ENCODE results near the gene TTC21A. TPM values are rescaled to one million over a fixed set of nuclear protein-coding genes. Genes with fewer than 3 reads are reported as not detected.

The TTC21A gene
- total RNA-seq, 1 experiment from 2014 or later: 1.2 TPM

DNA sequence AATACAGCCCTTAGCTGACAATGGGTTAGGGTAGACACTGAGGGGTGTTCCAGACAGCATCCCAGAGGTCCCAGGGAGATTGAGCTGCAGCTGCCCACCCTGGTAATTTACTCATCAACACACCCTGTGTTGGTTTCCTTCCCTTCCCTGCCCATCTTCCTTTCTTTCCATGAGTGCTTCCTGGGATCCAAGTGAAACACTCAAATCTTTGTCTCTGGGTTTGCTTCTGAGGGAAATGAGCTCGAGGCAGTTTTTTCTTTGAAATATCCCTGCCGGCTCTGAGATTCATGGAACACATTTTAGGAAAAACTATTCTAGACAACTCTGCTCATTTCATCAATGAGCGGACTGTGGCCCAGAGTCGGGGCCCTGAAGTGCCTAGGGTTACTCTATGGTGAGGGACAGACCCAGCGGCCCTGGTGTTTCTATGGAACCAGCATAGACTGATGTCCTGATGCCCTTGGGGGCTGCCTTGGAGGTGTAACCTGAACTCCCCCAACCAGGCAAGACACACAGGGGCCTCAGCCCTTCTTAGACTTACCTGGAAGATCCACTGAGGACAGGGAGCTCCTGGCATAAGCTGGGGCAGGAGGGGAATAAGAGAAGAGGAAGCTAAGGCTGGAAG is 60.8 kb downstream of the TTC21A start:
- H3K9ac ChIP-seq (ENCODE audit: low read length): no peak overlapping the region
- intact Hi-C loops (cut with micrococcal nuclease): no loop called here
- no peak for ATAC-seq
- no peaks in the 10 kb centered on the region for H3K9me2 ChIP-seq (replicated peaks; ENCODE audit: low read length)
- no peak overlapping the region for H2AFZ ChIP-seq (ENCODE audit: low read length)
- no peak overlapping the region for H3K4me3 ChIP-seq (ENCODE audit: low read length)
- POLR2A ChIA-PET (ENCODE audit: unreplicated experiment): no interaction called here
- TF ChIP-seq EZH2phosphoT487 (IDR thresholded peaks at IDR 0.05; ENCODE audit: borderline replicate concordance, low read length) (no peak), EZH2 (IDR thresholded peaks at IDR 0.05; ENCODE audit: low read length, unreplicated experiment) (no peak), CTCF (conservative IDR thresholded peaks at IDR 0.05; ENCODE audit: low read depth, low read length) (no peak)
- CTCF ChIA-PET: interaction anchor here (1.0 kb wide), 1 partner anchor 123 kb away, joined by 4 read pairs; no protein-coding TSS in a partner anchor
- no peaks in the 10 kb centered on the region for H3K27me3 ChIP-seq (ENCODE audit: low read length)
- no TSS peak for BruUV-seq (replicated peaks)
- no peaks in the 10 kb centered on the region for H3K9me3 ChIP-seq (ENCODE audit: low read length)
- H3K36me3 ChIP-seq (ENCODE audit: low read depth, low read length): no peaks in the 10 kb centered on the region
- H3K4me1 ChIP-seq (ENCODE audit: insufficient read depth, low read length): peaks cover 18% of the 10 kb centered on the region
- no peaks in the 10 kb centered on the region for H3K79me2 ChIP-seq (ENCODE audit: low read length)
- no peaks in the 10 kb centered on the region for H4K20me1 ChIP-seq (ENCODE audit: low read length)
- peaks cover 4% of the 10 kb centered on the region for H3F3A ChIP-seq (ENCODE audit: low read length, unreplicated experiment)
- H3K27ac ChIP-seq (ENCODE audit: low read length): no peak overlapping the region
- no peak overlapping the region for H3K4me2 ChIP-seq (ENCODE audit: low read length)
- DNase-seq: no peak

DNA sequence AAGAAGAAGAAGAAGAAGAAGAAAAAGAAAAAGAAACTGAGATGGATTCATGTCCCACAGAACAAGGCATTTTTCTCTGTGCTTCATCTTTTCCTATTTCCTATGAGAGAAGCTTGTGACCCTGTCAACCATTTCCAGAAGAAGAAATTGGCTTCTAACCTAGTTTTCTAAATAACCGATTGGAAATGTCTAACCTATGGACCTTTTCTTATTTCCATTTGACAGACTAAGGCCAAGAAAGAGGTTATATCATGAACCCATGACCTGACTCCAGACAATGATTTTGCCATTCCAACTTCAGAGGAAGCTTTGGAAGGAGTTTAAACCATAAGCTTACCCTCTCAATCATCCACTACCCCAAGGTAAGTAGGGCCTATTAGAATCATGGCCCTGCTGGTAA is 62.2 kb downstream of the TTC21A start:
- CTCF ChIA-PET: no interaction called here
- no peak for ATAC-seq
- BruUV-seq (replicated peaks): no TSS peak

More for the DNA sequence above, 62.2 kb downstream of the TTC21A start:
- Histone ChIP-seq H2AFZ (ENCODE audit: low read length) (no peak overlapping the region), H3F3A (ENCODE audit: low read length, unreplicated experiment) (peaks cover 4% of the 10 kb centered on the region), H3K9me3 (ENCODE audit: low read length) (no peaks in the 10 kb centered on the region), H3K27me3 (ENCODE audit: low read length) (no peaks in the 10 kb centered on the region), H3K4me1 (ENCODE audit: insufficient read depth, low read length) (peaks cover 18% of the 10 kb centered on the region), H3K36me3 (ENCODE audit: low read depth, low read length) (no peaks in the 10 kb centered on the region), H3K4me3 (ENCODE audit: low read length) (no peak overlapping the region), H3K9ac (ENCODE audit: low read length) (no peak overlapping the region), H4K20me1 (ENCODE audit: low read length) (no peaks in the 10 kb centered on the region), H3K27ac (ENCODE audit: low read length) (no peak overlapping the region), H3K4me2 (ENCODE audit: low read length) (no peak overlapping the region), H3K79me2 (ENCODE audit: low read length) (no peaks in the 10 kb centered on the region), H3K9me2 (replicated peaks; ENCODE audit: low read length) (no peaks in the 10 kb centered on the region)
- TF ChIP-seq EZH2 (IDR thresholded peaks at IDR 0.05; ENCODE audit: low read length, unreplicated experiment) (no peak), EZH2phosphoT487 (IDR thresholded peaks at IDR 0.05; ENCODE audit: borderline replicate concordance, low read length) (no peak), CTCF (conservative IDR thresholded peaks at IDR 0.05; ENCODE audit: low read depth, low read length) (no peak)
- intact Hi-C loops (cut with micrococcal nuclease): no loop called here
- POLR2A ChIA-PET (ENCODE audit: unreplicated experiment): interaction anchor here (0.7 kb wide), 1 partner anchor 9 kb away, joined by 30 read pairs; no protein-coding TSS in a partner anchor
- DNase-seq: no peak
